Neuronal stem cell (in vitro differentiated cells): Measurements from ENCODE around the gene SPATA13.

Experiments used
- DNase-seq: peaks from one replicate; pipeline ENCODE4 v3.0.0-alpha.2; 2013; ENCODE audit warnings: low spot score
- H2AFZ ChIP-seq: one replicate; pipeline ENCODE4 v1.6.1; 2013; ENCODE audit warnings: mild to moderate bottlenecking, low read length, inconsistent platforms
- H2AK5ac ChIP-seq: 2 replicates; pipeline ENCODE4 v1.6.1; 2013; ENCODE audit warnings: low read depth, mild to moderate bottlenecking, inconsistent platforms, low read length, moderate library complexity, mixed read lengths
- H2BK120ac ChIP-seq: 2 replicates; pipeline ENCODE4 v1.6.1; 2013; ENCODE audit warnings: low read depth, mild to moderate bottlenecking, inconsistent platforms, low read length, moderate library complexity, mixed read lengths
- H2BK12ac ChIP-seq: one replicate; pipeline ENCODE4 v1.6.1; 2013; ENCODE audit warnings: low read length, inconsistent platforms
- H2BK15ac ChIP-seq: 2 replicates; pipeline ENCODE4 v1.6.1; 2013; ENCODE audit warnings: mild to moderate bottlenecking, low read length, inconsistent platforms, mixed read lengths
- H2BK5ac ChIP-seq: one replicate; pipeline ENCODE4 v1.6.1; 2013; ENCODE audit warnings: inconsistent platforms, mild to moderate bottlenecking, low read length, moderate library complexity
- H3K14ac ChIP-seq: one replicate; pipeline ENCODE4 v1.6.1; 2013; ENCODE audit warnings: low read length, inconsistent platforms
- H3K18ac ChIP-seq: 2 replicates; pipeline ENCODE4 v1.6.1; 2013; ENCODE audit warnings: low read length, inconsistent platforms
- H3K23ac ChIP-seq: 2 replicates; pipeline ENCODE4 v1.6.1; 2013; ENCODE audit warnings: low read depth, mild to moderate bottlenecking, mixed read lengths, low read length, inconsistent platforms; ENCODE audit not compliant: poor library complexity
- H3K27ac ChIP-seq: replicated peaks from 3 replicates; pipeline ENCODE4 v1.5.1; 2013; ENCODE audit warnings: low read length, inconsistent platforms
- H3K27me3 ChIP-seq, 3 experiments: 2 replicates each; pipeline ENCODE4 v1.6.1; 2013; ENCODE audit warnings: low read length in 3 of 3, mild to moderate bottlenecking in 2 of 3, inconsistent platforms in 1 of 3, low read depth in 1 of 3, mixed read lengths in 1 of 3, moderate library complexity in 1 of 3; ENCODE audit not compliant: control insufficient read depth in 3 of 3, insufficient read depth in 3 of 3
- H3K36me3 ChIP-seq, 2 donors: replicated peaks in 1 of 2; 2 replicates each; pipeline ENCODE4 v1.6.1; 2013; ENCODE audit warnings: low read length in 2 of 2; ENCODE audit not compliant: control insufficient read depth in 2 of 2, insufficient read depth in 2 of 2
- H3K4ac ChIP-seq: 2 replicates; pipeline ENCODE4 v1.6.1; 2013; ENCODE audit warnings: inconsistent platforms, mild to moderate bottlenecking, low read length, moderate library complexity
- H3K4me1 ChIP-seq, 2 donors: 1 replicate in 1 of 2; 2 replicates in 1 of 2; pipeline ENCODE4 v1.6.1; 2013; ENCODE audit warnings: low read length in 2 of 2, low read depth in 1 of 2; ENCODE audit not compliant: control insufficient read depth in 2 of 2, insufficient read depth in 1 of 2
- H3K4me2 ChIP-seq: one replicate; pipeline ENCODE4 v1.6.1; 2013; ENCODE audit warnings: mild to moderate bottlenecking, low read length, inconsistent platforms; ENCODE audit not compliant: insufficient read depth, poor library complexity, severe bottlenecking
- H3K4me3 ChIP-seq, 2 donors: 2 replicates each; pipeline ENCODE4 v1.5.1; 2013; ENCODE audit warnings: low read length in 2 of 2, mild to moderate bottlenecking in 2 of 2, inconsistent platforms in 1 of 2, moderate library complexity in 1 of 2
- H3K79me1 ChIP-seq: one replicate; pipeline ENCODE4 v1.6.1; 2013; ENCODE audit warnings: low read depth, mild to moderate bottlenecking, inconsistent platforms, low read length, moderate library complexity
- H3K9ac ChIP-seq: one replicate; pipeline ENCODE4 v1.6.1; 2013; ENCODE audit warnings: mild to moderate bottlenecking, low read depth, low read length, inconsistent platforms; ENCODE audit not compliant: poor library complexity
- H3K9me3 ChIP-seq, 2 donors: replicated peaks in 1 of 2; 2 replicates each; pipeline versions ENCODE3 to v1.6.1; 2013; ENCODE audit warnings: low read length in 2 of 2, mild to moderate bottlenecking in 2 of 2, inconsistent platforms in 1 of 2, low read depth in 1 of 2, mixed read lengths in 1 of 2, moderate library complexity in 1 of 2; ENCODE audit not compliant: control insufficient read depth in 2 of 2, insufficient read depth in 1 of 2
- H4K8ac ChIP-seq: one replicate; pipeline ENCODE4 v1.6.1; 2013; ENCODE audit warnings: low read depth, mild to moderate bottlenecking, inconsistent platforms, low read length, moderate library complexity
- H4K91ac ChIP-seq: one replicate; pipeline ENCODE4 v1.6.1; 2013; ENCODE audit warnings: low read length, low read depth, mild to moderate bottlenecking, inconsistent platforms; ENCODE audit not compliant: poor library complexity
- WGBS, 2 donors: extraction: QIAGEN DNeasy Blood & Tissue Kit; methylation state at CpG; one replicate each; pipeline ENCODE4 v1.1.7; 2013; ENCODE audit warnings: missing lambda C conversion rate in 2 of 2, mixed read lengths in 1 of 2; ENCODE audit not compliant: insufficient read length in 2 of 2, insufficient replicate concordance in 1 of 2; ENCODE audit errors: extremely low coverage in 2 of 2; 5-methylcytosine and 5-hydroxymethylcytosine counted together

The SPATA13 gene

DNA sequence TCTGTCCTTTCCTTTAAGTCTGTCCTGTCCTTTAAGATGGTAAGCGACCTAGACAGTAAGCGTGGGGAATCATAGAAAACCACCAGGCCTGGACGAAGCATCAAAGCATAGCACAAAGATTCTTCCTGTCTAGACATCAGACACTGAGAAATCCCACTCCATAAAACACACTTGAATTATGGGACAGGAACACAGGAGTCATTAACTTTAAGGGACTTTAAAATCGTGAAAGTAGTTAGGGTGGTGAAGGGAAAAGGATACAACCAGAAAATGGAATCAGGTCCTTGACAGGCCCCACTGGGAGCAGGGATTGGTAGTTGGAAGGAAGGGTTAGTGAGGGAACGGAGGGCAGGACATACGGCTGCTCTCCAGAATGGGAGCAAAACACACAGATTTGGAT lies 117.2 kb downstream of the SPATA13 start:
- Histone ChIP-seq H4K91ac (no peak overlapping the region), H3K18ac (no peak overlapping the region), H3K4me1 (peaks cover under 1 to 7% of the 10 kb centered on the region in 2 donors), H3K9ac (no peak overlapping the region), H3K79me1 (peaks cover 2% of the 10 kb centered on the region), H2AK5ac (no peak overlapping the region), H2BK15ac (no peak overlapping the region), H3K4ac (no peak overlapping the region), H3K27ac (no peak overlapping the region), H3K14ac (no peak overlapping the region), H2BK120ac (no peak overlapping the region), H3K36me3 (peaks cover 0 to 33% of the 10 kb centered on the region in 2 donors), H2BK5ac (no peak overlapping the region), H2BK12ac (no peak overlapping the region), H3K4me3 (no peak overlapping the region), H3K4me2 (no peak overlapping the region), H3K23ac (no peak overlapping the region), H3K9me3 (no peaks in the 10 kb centered on the region), H2AFZ (no peak overlapping the region), H4K8ac (no peak overlapping the region), H3K27me3 (no peaks in the 10 kb centered on the region)
- no CpG with 5 or more reads among the region's 6 CpGs for WGBS, 2 donors
- no peak for DNase-seq

DNA sequence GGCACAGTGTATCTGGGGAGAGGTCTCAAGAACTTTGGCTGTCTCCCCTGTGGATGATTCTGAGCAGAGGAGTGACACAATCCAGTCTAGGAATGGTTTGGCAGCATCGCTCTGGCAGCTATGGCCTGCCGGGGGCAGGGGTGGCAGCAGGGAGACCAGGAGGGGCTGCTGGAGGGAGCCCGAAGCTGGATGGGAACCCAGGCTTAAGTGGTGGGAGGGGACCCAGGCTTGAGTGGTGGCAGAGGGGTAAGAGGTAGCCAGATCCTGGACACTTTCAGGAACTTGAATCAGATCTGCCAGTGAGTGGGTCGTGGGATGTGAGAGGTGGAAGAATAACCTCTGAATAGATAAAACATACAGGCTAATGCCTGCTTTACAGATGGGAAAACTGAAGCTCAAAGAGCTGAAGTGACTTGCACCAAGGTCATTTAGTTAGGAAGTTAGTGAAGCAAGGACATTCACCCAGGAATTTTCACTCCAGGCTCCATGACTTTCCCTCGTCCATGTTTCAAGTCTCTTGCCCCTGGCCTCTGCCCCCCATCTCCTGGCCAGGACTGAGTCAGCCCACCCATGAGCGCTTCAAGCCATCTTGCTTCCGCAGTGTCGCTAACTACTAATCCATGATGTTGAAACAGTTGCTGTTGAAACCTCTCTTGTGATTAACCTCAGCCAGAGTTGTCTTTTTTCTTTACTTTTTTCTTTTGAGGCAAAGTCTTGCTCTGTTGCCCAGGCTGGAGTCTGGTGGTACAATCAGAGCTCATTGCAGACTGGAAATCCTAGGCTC lies 119.0 kb downstream of the SPATA13 start:
- H2BK120ac ChIP-seq, result no peak overlapping the region
- H3K14ac ChIP-seq, result no peak overlapping the region
- no peak overlapping the region for H3K9ac ChIP-seq
- no peak for DNase-seq
- no peak overlapping the region for H3K27ac ChIP-seq
- H2AFZ ChIP-seq, result no peak overlapping the region
- peaks cover 0 to 6% of the 10 kb centered on the region in 2 donors for H3K4me1 ChIP-seq
- H3K9me3 ChIP-seq, result no peaks in the 10 kb centered on the region
- H2BK5ac ChIP-seq, result no peak overlapping the region
- peaks cover 0 to 46% of the 10 kb centered on the region in 2 donors for H3K36me3 ChIP-seq
- no peak overlapping the region for H3K4ac ChIP-seq
- no peak overlapping the region for H2BK12ac ChIP-seq
- H3K79me1 ChIP-seq, result no peaks in the 10 kb centered on the region
- no peak overlapping the region for H2BK15ac ChIP-seq
- H3K4me3 ChIP-seq, result no peak overlapping the region
- H4K91ac ChIP-seq, result no peak overlapping the region
- H3K27me3 ChIP-seq, result no peaks in the 10 kb centered on the region
- H3K23ac ChIP-seq, result peak overlapping the region; percentile 5
- H3K4me2 ChIP-seq, result no peak overlapping the region
- no CpG with 5 or more reads among the region's 8 CpGs for WGBS, 2 donors
- H2AK5ac ChIP-seq, result no peak overlapping the region
- no peak overlapping the region for H4K8ac ChIP-seq
- peak overlapping the region; percentile 27 for H3K18ac ChIP-seq

DNA sequence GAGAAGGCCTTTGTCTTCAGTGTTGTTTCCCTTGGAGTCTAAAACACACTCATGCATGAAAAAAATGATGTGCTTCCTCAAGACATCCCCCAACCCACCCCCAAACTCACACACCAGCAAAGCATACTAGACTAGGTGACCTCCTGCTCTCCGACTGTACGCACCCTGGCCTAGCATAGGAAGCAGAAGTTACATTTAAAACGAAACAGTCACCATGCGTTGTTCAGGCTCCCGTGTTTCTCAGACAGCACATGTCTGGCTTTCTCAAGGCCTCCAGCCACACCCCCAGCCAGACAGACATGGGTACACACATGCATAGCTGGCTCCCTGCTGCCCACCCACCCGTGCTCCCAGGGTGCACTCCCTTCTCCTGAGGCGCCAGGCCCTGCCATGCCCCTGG lies 120.2 kb downstream of the SPATA13 start:
- H3K27ac ChIP-seq, result no peak overlapping the region
- no peaks in the 10 kb centered on the region for H3K27me3 ChIP-seq

DNA sequence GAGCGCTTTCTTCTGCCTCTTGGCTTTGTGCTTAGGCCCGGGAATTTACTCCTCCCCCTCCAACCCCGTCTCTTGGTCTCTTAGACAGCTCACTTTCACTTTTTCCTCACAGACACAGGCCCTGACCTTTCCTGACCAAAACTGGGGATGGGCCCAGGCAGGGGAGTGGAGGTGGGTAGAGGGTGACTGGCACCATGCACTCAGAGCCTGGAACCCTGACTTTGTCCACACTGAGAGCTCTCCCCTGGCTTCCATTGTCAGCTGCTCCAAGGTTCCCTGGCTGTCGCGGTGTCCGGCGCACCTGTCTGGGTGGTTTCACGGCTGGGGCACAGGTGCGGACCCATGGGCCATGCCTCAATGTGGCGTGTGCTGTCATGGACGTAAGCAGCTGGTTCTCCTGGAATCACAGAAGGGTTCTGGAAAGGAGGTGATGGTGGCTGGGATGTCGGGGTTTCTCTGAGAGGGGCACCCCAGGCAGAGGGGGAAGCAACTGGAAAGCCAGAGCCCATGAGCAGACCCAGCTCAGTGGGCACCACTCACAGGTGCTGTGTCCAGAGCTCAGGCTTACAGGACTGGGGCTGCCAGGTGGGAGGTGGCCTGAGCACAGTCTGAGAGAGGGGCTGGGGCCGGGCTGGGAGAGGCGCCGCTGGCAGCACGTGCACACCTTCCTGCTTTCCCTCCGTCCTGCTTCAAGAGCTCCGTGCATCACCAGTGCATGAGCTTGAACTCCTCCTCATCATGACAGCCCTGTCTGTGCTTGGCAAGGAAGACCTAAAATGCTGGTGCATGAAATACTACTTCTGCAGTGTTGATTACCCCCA lies 120.9 kb downstream of the SPATA13 start:
- Histone ChIP-seq H3K4me3 (no peak overlapping the region), H3K27me3 (no peaks in the 10 kb centered on the region), H4K91ac (no peak overlapping the region), H3K14ac (no peak overlapping the region), H2AFZ (no peak overlapping the region), H2BK15ac (no peak overlapping the region), H3K27ac (no peak overlapping the region), H2BK5ac (no peak overlapping the region), H3K9me3 (no peaks in the 10 kb centered on the region), H3K4ac (no peak overlapping the region), H3K4me1 (peaks cover 0 to 4% of the 10 kb centered on the region in 2 donors), H2BK120ac (no peak overlapping the region), H2BK12ac (no peak overlapping the region), H4K8ac (no peak overlapping the region), H3K18ac (peak overlapping the region; percentile 61), H2AK5ac (no peak overlapping the region), H3K4me2 (no peak overlapping the region), H3K36me3 (peaks cover 6 to 65% of the 10 kb centered on the region in 2 donors), H3K23ac (no peak overlapping the region), H3K79me1 (peaks cover 1% of the 10 kb centered on the region), H3K9ac (no peak overlapping the region)
- WGBS, 2 donors, result no CpG with 5 or more reads among the region's 18 CpGs
- no peak for DNase-seq

More for the DNA sequence above, 120.2 kb downstream of the SPATA13 start:
- Histone ChIP-seq H3K4ac (no peak overlapping the region), H3K9me3 (no peaks in the 10 kb centered on the region), H3K4me3 (no peak overlapping the region), H2AFZ (no peak overlapping the region), H3K4me1 (peaks cover 0 to 4% of the 10 kb centered on the region in 2 donors), H3K36me3 (peaks cover 0 to 58% of the 10 kb centered on the region in 2 donors), H3K18ac (no peak overlapping the region), H3K79me1 (no peaks in the 10 kb centered on the region), H2BK15ac (no peak overlapping the region), H4K91ac (no peak overlapping the region), H3K4me2 (no peak overlapping the region), H4K8ac (no peak overlapping the region), H3K14ac (peak overlapping the region; percentile 25), H3K23ac (no peak overlapping the region), H2BK12ac (no peak overlapping the region), H2BK5ac (no peak overlapping the region), H2AK5ac (no peak overlapping the region), H3K9ac (no peak overlapping the region), H2BK120ac (no peak overlapping the region)
- WGBS, 2 donors, result no CpG with 5 or more reads among the region's 7 CpGs
- DNase-seq, result no peak
